ENCODE measurements around the gene RSPH6A. TPM values are rescaled to one million over a fixed set of nuclear protein-coding genes. Genes with fewer than 3 reads are reported as not detected.

RSPH6A gene
- total and polyA plus RNA-seq, 2 of the 13 experiments (the other 11 are each of a cell fraction or from before 2014, with no cell fraction given), result 0.07 TPM; not detected in 1

DNA sequence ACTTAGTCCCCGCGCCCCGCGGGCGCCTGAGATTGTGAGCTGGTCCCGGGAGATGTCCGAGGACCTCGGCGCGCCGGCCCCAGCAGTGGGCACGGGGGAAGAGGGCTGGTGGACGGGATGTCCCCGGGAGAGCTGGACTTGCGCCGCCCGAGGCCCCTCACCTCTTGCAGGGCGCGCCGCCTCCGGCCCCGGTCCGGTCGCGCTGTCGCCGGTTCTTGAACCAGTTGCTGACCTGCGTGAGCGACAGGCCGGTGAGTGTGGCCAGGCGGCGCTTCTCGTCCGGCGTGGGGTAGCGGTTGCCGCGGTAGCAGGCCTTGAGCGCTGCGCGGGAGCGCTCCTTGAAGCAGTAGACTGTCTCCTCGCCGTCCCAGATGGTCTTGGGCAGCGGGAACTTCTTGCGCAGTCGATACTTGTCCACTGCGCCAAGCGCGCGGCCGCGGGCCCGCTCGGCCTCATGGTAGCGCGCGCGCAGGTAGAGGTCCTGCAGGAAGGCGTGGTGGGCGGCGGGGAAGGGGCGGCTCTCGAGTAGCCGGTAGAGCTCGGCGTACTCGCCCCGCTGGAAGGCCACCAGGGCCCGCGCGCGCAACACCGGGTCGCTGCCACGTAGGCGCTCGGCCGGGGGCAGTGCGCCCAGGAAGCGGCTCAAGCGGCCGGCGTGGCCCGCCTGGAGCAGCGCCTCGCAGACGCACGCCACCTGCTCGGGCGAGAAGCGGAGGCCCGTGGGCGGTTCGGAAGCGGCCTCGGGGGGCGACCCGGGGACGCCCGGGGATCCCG, 47.0 kb downstream of the RSPH6A start (continued):
- no peak for TF ChIP-seq HMGA1 (CRISPR knock-in tag; conservative IDR thresholded peaks at IDR 0.05)
- no peak for TF ChIP-seq CBX1 (IDR thresholded peaks at IDR 0.05; ENCODE audit: low read depth)
- no peak for TF ChIP-seq KLF15 (CRISPR knock-in tag; IDR thresholded peaks at IDR 0.05; ENCODE audit: borderline replicate concordance)
- 0 out of 2 replicates have a peak, but pooled peaks have one; percentile 3 for TF ChIP-seq STAG1 (CRISPR knock-in tag; IDR thresholded peaks at IDR 0.05)
- 0 out of 2 replicates have a peak, but pooled peaks have one; percentile 28 for TF ChIP-seq HNRNPL (IDR thresholded peaks at IDR 0.05; ENCODE audit: low read depth, low read length)
- TF ChIP-seq, protein P1, sequence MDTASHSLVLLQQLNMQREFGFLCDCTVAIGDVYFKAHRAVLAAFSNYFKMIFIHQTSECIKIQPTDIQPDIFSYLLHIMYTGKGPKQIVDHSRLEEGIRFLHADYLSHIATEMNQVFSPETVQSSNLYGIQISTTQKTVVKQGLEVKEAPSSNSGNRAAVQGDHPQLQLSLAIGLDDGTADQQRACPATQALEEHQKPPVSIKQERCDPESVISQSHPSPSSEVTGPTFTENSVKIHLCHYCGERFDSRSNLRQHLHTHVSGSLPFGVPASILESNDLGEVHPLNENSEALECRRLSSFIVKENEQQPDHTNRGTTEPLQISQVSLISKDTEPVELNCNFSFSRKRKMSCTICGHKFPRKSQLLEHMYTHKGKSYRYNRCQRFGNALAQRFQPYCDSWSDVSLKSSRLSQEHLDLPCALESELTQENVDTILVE (CRISPR knock-in tag; IDR thresholded peaks at IDR 0.05), result no peak
- TF ChIP-seq ONECUT2 (CRISPR knock-in tag; IDR thresholded peaks at IDR 0.05), result no peak
- no peak for TF ChIP-seq FOXJ3 (CRISPR knock-in tag; IDR thresholded peaks at IDR 0.05; ENCODE audit: borderline replicate concordance)
- TF ChIP-seq CENPX (CRISPR knock-in tag; IDR thresholded peaks at IDR 0.05), result no peak
- peak; percentile 32 for TF ChIP-seq SRSF1 (optimal IDR thresholded peaks at IDR 0.05; ENCODE audit: low read depth, low read length)
- TF ChIP-seq, protein P2, sequence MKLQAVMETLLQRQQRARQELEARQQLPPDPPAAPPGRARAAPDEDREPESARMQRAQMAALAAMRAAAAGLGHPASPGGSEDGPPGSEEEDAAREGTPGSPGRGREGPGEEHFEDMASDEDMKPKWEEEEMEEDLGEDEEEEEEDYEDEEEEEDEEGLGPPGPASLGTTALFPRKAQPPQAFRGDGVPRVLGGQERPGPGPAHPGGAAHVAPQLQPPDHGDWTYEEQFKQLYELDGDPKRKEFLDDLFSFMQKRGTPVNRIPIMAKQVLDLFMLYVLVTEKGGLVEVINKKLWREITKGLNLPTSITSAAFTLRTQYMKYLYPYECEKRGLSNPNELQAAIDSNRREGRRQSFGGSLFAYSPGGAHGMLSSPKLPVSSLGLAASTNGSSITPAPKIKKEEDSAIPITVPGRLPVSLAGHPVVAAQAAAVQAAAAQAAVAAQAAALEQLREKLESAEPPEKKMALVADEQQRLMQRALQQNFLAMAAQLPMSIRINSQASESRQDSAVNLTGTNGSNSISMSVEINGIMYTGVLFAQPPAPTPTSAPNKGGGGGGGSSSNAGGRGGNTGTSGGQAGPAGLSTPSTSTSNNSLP (IDR thresholded peaks at IDR 0.05; ENCODE audit: low read depth, low read length), result no peak
- peak; percentile 85; the same call in 1 of the 2 replicates for TF ChIP-seq AKAP8 (CRISPR knock-in tag; IDR thresholded peaks at IDR 0.05)
- TF ChIP-seq, protein P3, sequence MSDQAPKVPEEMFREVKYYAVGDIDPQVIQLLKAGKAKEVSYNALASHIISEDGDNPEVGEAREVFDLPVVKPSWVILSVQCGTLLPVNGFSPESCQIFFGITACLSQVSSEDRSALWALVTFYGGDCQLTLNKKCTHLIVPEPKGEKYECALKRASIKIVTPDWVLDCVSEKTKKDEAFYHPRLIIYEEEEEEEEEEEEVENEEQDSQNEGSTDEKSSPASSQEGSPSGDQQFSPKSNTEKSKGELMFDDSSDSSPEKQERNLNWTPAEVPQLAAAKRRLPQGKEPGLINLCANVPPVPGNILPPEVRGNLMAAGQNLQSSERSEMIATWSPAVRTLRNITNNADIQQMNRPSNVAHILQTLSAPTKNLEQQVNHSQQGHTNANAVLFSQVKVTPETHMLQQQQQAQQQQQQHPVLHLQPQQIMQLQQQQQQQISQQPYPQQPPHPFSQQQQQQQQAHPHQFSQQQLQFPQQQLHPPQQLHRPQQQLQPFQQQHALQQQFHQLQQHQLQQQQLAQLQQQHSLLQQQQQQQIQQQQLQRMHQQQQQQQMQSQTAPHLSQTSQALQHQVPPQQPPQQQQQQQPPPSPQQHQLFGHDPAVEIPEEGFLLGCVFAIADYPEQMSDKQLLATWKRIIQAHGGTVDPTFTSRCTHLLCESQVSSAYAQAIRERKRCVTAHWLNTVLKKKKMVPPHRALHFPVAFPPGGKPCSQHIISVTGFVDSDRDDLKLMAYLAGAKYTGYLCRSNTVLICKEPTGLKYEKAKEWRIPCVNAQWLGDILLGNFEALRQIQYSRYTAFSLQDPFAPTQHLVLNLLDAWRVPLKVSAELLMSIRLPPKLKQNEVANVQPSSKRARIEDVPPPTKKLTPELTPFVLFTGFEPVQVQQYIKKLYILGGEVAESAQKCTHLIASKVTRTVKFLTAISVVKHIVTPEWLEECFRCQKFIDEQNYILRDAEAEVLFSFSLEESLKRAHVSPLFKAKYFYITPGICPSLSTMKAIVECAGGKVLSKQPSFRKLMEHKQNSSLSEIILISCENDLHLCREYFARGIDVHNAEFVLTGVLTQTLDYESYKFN (CRISPR knock-in tag; conservative IDR thresholded peaks at IDR 0.05), result no peak
- no peak for TF ChIP-seq ETV5 (CRISPR knock-in tag; IDR thresholded peaks at IDR 0.05; ENCODE audit: borderline replicate concordance)
- TF ChIP-seq RFX5 (IDR thresholded peaks at IDR 0.05; ENCODE audit: low read depth, low read length), result no peak
- no peak for TF ChIP-seq TCF7 (IDR thresholded peaks at IDR 0.05; ENCODE audit: low read depth)
- TF ChIP-seq KDM5A (IDR thresholded peaks at IDR 0.05; ENCODE audit: borderline replicate concordance, low read length), result no peak
- TF ChIP-seq MZF1 (CRISPR knock-in tag; IDR thresholded peaks at IDR 0.05; ENCODE audit: borderline replicate concordance), result 0 out of 2 replicates have a peak, but pooled peaks have one; percentile 67
- TF ChIP-seq DPF2 (CRISPR knock-in tag; IDR thresholded peaks at IDR 0.05; ENCODE audit: borderline replicate concordance, low read depth), result no peak
- TF ChIP-seq ZNF264 (CRISPR knock-in tag; IDR thresholded peaks at IDR 0.05), result 0 out of 2 replicates have a peak, but pooled peaks have one; percentile 20
- peak; percentile 60; the same call in 1 of the 2 replicates for TF ChIP-seq FOXK1 (CRISPR knock-in tag; IDR thresholded peaks at IDR 0.05; ENCODE audit: borderline replicate concordance, low read depth)
- TF ChIP-seq ZNF557 (CRISPR knock-in tag; IDR thresholded peaks at IDR 0.05), result no peak
- TF ChIP-seq, protein P4, sequence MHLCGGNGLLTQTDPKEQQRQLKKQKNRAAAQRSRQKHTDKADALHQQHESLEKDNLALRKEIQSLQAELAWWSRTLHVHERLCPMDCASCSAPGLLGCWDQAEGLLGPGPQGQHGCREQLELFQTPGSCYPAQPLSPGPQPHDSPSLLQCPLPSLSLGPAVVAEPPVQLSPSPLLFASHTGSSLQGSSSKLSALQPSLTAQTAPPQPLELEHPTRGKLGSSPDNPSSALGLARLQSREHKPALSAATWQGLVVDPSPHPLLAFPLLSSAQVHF (CRISPR knock-in tag; IDR thresholded peaks at IDR 0.05), result 0 out of 2 replicates have a peak, but pooled peaks have one; percentile 29
- TF ChIP-seq FOXK2 (IDR thresholded peaks at IDR 0.05), result no peak

All from HepG2 (cell line).